Keratinocyte (primary cell): ENCODE measurements around the gene DNM1. TPM values are rescaled to one million over a fixed set of nuclear protein-coding genes. Genes with fewer than 3 reads are reported as not detected.

Source experiments
- DNase-seq: peaks from one replicate; pipeline ENCODE4 v3.0.0-alpha.2; 2011; ENCODE audit warnings: low read depth, missing footprints, low spot score
- FAIRE-seq: peaks from 2 replicates; lab custom pipeline; 2011; peaks lifted over from hg19 to GRCh38; lab: Jason Lieb, UNC
- H2AFZ ChIP-seq: 2 replicates; pipeline ENCODE4 v1.6.0; 2012; ENCODE audit warnings: low read length, control low read depth, inconsistent platforms; ENCODE audit not compliant: control insufficient read depth
- H3K27ac ChIP-seq: 2 replicates; pipeline ENCODE4 v1.5.1; 2011; ENCODE audit warnings: low read length; ENCODE audit not compliant: control insufficient read depth, insufficient read depth
- H3K27me3 ChIP-seq: 3 replicates; pipeline ENCODE4 v1.6.0; 2011; ENCODE audit warnings: low read length; ENCODE audit not compliant: control insufficient read depth, insufficient read depth; ENCODE audit errors: extremely low read depth
- H3K36me3 ChIP-seq, 2 experiments: 2 replicates in 1 of 2; 3 replicates in 1 of 2; pipeline ENCODE4 v1.5.1; 2011; ENCODE audit warnings: low read length in 2 of 2, mild to moderate bottlenecking in 1 of 2; ENCODE audit not compliant: control insufficient read depth in 2 of 2, insufficient read depth in 2 of 2; ENCODE audit errors: extremely low read depth in 1 of 2
- H3K4me1 ChIP-seq: 3 replicates; pipeline ENCODE4 v1.5.1; 2011; ENCODE audit warnings: low read length; ENCODE audit not compliant: control insufficient read depth, insufficient read depth; ENCODE audit errors: extremely low read depth
- H3K4me2 ChIP-seq: 3 replicates; pipeline ENCODE4 v1.6.0; 2011; ENCODE audit warnings: low read depth, low read length; ENCODE audit not compliant: control insufficient read depth, insufficient read depth; ENCODE audit errors: extremely low read depth
- H3K4me3 ChIP-seq, 3 experiments: fragments of 200-600 bp in 1 of 3; sonication (generic) in 1 of 3; 2 replicates in 2 of 3; 3 replicates in 1 of 3; pipeline ENCODE4 v1.5.1; 2011 to 2016; ENCODE audit warnings: low read length in 3 of 3, mild to moderate bottlenecking in 3 of 3, control low read depth in 2 of 3, inconsistent platforms in 1 of 3, low read depth in 1 of 3, mixed read lengths in 1 of 3, mixed run types in 1 of 3, moderate library complexity in 1 of 3; ENCODE audit not compliant: control insufficient read depth in 2 of 3, insufficient read depth in 2 of 3; ENCODE audit errors: extremely low read depth in 1 of 3
- H3K79me2 ChIP-seq: 2 replicates; pipeline ENCODE4 v1.6.0; 2012; ENCODE audit warnings: low read length; ENCODE audit not compliant: control insufficient read depth, insufficient read depth
- H3K9ac ChIP-seq: 3 replicates; pipeline ENCODE4 v1.6.0; 2011; ENCODE audit warnings: low read length; ENCODE audit not compliant: control insufficient read depth, insufficient read depth; ENCODE audit errors: extremely low read depth
- H3K9me1 ChIP-seq: 3 replicates; pipeline ENCODE4 v1.6.0; 2011; ENCODE audit warnings: low read length; ENCODE audit not compliant: control insufficient read depth, insufficient read depth; ENCODE audit errors: extremely low read depth
- H3K9me3 ChIP-seq: 2 replicates; pipeline ENCODE4 v1.5.1; 2012; ENCODE audit warnings: low read depth, low read length; ENCODE audit not compliant: control insufficient read depth
- H4K20me1 ChIP-seq: 3 replicates; pipeline ENCODE4 v1.6.0; 2011; ENCODE audit warnings: low read length; ENCODE audit not compliant: control insufficient read depth, insufficient read depth; ENCODE audit errors: extremely low read depth
- EZH2 ChIP-seq: IDR thresholded peaks from one replicate; pipeline ENCODE4 v1.6.1; 2012; ENCODE audit warnings: inconsistent platforms, mild to moderate bottlenecking, low read length, moderate library complexity
- dilution Hi-C: fragments of 300-500 bp; cut with MboI; formaldehyde crosslinking; loops from one replicate; pipeline ENCODE4 v1.7.0; 2020; ENCODE audit warnings: low sequenced_read_pairs; ENCODE audit not compliant: extremely low pct_ligation_motif_present
- polyA plus RNA-seq, 5 experiments: library from polyadenylated mRNA; depleted of rRNA in 3 of 5; stranded (reverse) in 3 of 5; stranded (forward) in 1 of 5; unstranded in 1 of 5; fragments of >200 nt; gene quantifications; 1 replicate in 1 of 5; 2 replicates in 3 of 5; 3 replicates in 1 of 5; pipeline versions ENCODE4 v1.2.1 to v1.2.3, GENCODE V29; 2011 to 2012; ENCODE audit warnings: missing spikeins in 2 of 5, low read depth in 1 of 5, low replicate concordance in 1 of 5
- TF ChIP-seq, protein P1 (sequence below), 3 experiments: IDR thresholded peaks in 1 of 3; conservative IDR thresholded peaks in 1 of 3; optimal IDR thresholded peaks in 1 of 3; 2 replicates in 2 of 3; 3 replicates in 1 of 3; pipeline versions ENCODE3 to v1.5.1; 2011; ENCODE audit warnings: low read length in 3 of 3, mild to moderate bottlenecking in 3 of 3, moderate library complexity in 2 of 3, control low read depth in 1 of 3, inconsistent platforms in 1 of 3; ENCODE audit not compliant: insufficient read depth in 2 of 3; ENCODE audit errors: extremely low read depth in 1 of 3

Gene DNM1
- polyA plus RNA-seq, 1 donor (not counting 4 experiments of a cell fraction or from before 2014, with no cell fraction given) = 0.25 TPM

DNA sequence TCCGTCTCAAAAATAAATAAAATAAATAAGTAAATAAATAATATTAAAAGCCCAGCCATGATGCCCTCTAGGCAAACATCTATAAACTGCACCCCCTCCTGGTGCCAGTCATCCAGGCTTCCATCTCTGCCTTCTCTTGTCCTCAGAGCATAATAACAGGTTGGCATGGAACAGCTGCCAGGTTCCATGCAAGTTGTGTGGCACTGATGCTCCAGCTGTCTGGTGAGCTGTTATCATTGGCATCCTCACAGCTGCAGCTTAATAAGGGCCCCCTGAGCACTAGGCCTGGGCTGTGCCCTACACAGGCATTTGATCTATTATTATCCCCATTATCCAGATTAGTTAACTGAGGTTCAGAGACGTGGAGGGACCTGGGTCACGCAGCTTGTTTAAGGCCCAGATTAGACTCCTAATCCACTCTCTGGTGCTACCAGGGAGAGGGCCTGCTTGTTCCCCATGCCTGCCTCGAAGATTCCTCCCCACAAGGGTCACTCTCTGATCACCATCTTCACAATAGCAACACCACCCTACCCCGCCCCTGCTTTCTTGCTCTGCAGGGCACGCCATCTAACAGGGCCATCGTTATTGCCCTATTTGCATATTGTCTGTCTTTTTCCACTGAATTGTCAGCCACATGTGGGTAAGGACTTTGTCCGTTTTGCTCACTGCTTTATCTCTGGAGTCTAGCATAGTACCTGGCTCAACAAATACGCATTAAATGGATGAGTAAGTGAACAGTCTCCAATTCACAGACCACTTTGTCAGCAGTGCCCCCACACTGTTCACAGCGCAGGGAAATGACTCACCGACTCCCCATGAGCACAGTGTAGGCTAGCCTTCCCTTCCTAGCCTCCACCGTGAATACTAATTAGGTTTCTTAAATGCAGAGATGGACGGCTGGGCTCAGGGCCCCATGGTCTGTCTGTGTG, 1.5 kb upstream of the DNM1 start:
- Histone ChIP-seq H3K27me3 (peaks cover 17% of the 10 kb centered on the region), H3K4me1 (no peaks in the 10 kb centered on the region), H3K36me3 (no peaks in the 10 kb centered on the region), H3K4me3 (no peak overlapping the region), H3K9me1 (no peaks in the 10 kb centered on the region), H2AFZ (no peak overlapping the region), H3K79me2 (no peaks in the 10 kb centered on the region), H3K9ac (no peak overlapping the region), H3K27ac (no peak overlapping the region), H3K4me2 (no peak overlapping the region), H3K9me3 (no peaks in the 10 kb centered on the region), H4K20me1 (no peaks in the 10 kb centered on the region)
- no peak for TF ChIP-seq EZH2
- TF ChIP-seq, protein P1, sequence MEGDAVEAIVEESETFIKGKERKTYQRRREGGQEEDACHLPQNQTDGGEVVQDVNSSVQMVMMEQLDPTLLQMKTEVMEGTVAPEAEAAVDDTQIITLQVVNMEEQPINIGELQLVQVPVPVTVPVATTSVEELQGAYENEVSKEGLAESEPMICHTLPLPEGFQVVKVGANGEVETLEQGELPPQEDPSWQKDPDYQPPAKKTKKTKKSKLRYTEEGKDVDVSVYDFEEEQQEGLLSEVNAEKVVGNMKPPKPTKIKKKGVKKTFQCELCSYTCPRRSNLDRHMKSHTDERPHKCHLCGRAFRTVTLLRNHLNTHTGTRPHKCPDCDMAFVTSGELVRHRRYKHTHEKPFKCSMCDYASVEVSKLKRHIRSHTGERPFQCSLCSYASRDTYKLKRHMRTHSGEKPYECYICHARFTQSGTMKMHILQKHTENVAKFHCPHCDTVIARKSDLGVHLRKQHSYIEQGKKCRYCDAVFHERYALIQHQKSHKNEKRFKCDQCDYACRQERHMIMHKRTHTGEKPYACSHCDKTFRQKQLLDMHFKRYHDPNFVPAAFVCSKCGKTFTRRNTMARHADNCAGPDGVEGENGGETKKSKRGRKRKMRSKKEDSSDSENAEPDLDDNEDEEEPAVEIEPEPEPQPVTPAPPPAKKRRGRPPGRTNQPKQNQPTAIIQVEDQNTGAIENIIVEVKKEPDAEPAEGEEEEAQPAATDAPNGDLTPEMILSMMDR (optimal IDR thresholded peaks at IDR 0.05 in 1 of 3, IDR thresholded peaks at IDR 0.05 in 1 of 3, conservative IDR thresholded peaks at IDR 0.05 in 1 of 3; ENCODE audit: extremely low read depth in 1 of 3, insufficient read depth in 2 of 3, low read length in 3 of 3) = no peak
- DNase-seq = no peak
- dilution Hi-C loops = no loop called here
- FAIRE-seq = no peak

DNA sequence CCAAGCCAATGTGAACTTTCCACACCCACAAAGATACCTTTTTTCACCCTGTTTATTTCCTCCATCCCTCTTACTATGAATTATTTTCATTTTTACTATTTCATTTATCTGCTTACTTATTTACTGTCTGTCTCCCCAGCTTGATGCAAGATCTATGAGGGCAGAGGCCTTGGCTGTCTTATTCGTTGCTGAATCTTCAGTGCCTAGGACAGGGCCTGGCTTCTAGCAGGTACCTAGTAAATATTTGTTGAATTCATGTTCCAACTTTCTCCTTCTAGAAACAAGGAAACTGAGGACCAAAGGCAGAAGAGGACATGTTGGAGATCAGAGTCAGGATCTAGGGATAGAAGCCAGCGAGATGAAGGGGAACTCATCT, 543 bp upstream of the DNM1 start:
- no peak overlapping the region for H3K4me2 ChIP-seq
- dilution Hi-C loops = no loop called here
- H3K36me3 ChIP-seq = no peaks in the 10 kb centered on the region
- H4K20me1 ChIP-seq = no peaks in the 10 kb centered on the region
- no peaks in the 10 kb centered on the region for H3K9me1 ChIP-seq
- H3K9me3 ChIP-seq = no peaks in the 10 kb centered on the region
- no peaks in the 10 kb centered on the region for H3K4me1 ChIP-seq
- H3K27ac ChIP-seq = no peak overlapping the region
- no peak for TF ChIP-seq EZH2
- TF ChIP-seq, protein P1 (optimal IDR thresholded peaks at IDR 0.05 in 1 of 3, IDR thresholded peaks at IDR 0.05 in 1 of 3, conservative IDR thresholded peaks at IDR 0.05 in 1 of 3; ENCODE audit: extremely low read depth in 1 of 3, insufficient read depth in 2 of 3, low read length in 3 of 3) = no peak
- no peak overlapping the region for H3K4me3 ChIP-seq
- no peak for DNase-seq
- no peak for FAIRE-seq
- H3K79me2 ChIP-seq = no peaks in the 10 kb centered on the region
- no peak overlapping the region for H2AFZ ChIP-seq
- no peak overlapping the region for H3K9ac ChIP-seq
- H3K27me3 ChIP-seq = peaks cover 17% of the 10 kb centered on the region
